SK-N-SH (cell line): ENCODE data around the gene YTHDF1.

Experiments
- CTCF ChIP-seq: fragments of 200-600 bp; sonication (generic); IDR thresholded peaks from 2 replicates; pipeline ENCODE4 v1.6.1; 2017; ENCODE audit warnings: antibody characterized with exemption, mild to moderate bottlenecking, moderate library complexity
- FOSL2 ChIP-seq: IDR thresholded peaks from 2 replicates; pipeline ENCODE4 v1.4.0; 2012; ENCODE audit warnings: low read depth, mild to moderate bottlenecking, moderate library complexity, borderline replicate concordance
- MXI1 ChIP-seq: IDR thresholded peaks from 2 replicates; pipeline ENCODE4 v1.6.1; 2012; ENCODE audit warnings: mild to moderate bottlenecking, low read depth, low read length, improper control_type of control experiment
- POLR2AphosphoS5 ChIP-seq: IDR thresholded peaks from 2 replicates; pipeline ENCODE4 v1.6.1; 2012; ENCODE audit warnings: low read depth, low read length
- REST ChIP-seq: IDR thresholded peaks from 2 replicates; pipeline ENCODE4 v1.6.1; 2012; ENCODE audit warnings: mild to moderate bottlenecking, low read depth, low read length, moderate library complexity
- SIN3A ChIP-seq: IDR thresholded peaks from 2 replicates; pipeline ENCODE4 v1.6.1; 2012; ENCODE audit warnings: low read depth, mild to moderate bottlenecking, low read length, moderate library complexity, borderline replicate concordance

GRCh38 chr20:63233061-63233344, 17.1 kb upstream of the YTHDF1 start:
- TF ChIP-seq CTCF (no peak), SIN3A (no peak), POLR2AphosphoS5 (no peak), MXI1 (no peak), REST (no peak), FOSL2 (no peak)
